ENCODE measurements around the gene EPG5. TPM values are rescaled to one million over a fixed set of nuclear protein-coding genes. Genes with fewer than 3 reads are reported as not detected.
"Not testable (repeated sequence)": the region's sequence is repeated elsewhere in the genome, so short reads cannot be mapped to it uniquely, and the experiment has no call there.

The EPG5 gene
- total RNA-seq, 1 donor from 2014 or later, result 10.9 TPM

DNA sequence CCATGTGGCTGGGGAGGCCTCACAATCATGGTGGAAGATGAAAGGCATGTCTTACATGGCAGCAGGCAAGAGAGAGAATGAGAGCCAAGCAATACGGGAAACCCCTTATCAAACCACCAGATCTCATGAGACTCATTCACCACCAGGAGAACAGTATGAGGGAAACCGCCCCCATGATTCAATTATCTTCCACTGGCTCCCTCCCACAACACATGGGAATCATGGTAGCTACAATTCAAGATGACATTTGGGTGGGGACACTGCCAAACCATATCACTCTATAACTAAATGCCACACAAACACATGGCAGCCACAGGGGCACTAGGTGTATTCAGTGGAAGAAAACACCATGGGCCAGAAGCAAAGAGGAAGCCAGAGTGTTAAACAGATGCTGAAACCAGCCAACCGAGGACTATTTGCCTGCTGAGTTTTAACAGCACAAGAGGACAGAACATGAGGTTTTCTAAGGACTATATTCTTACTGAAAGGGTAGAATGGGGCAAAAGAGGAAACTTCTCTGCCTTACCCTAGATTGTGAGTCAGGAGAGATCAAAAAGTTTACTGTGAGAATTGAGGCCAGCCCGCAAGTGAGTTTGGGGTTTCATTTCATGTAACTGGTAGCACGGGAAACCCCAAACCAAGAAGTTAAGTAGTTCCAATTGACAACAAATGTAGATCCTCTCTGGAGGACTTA lies 92.5 kb downstream of the EPG5 start:
- no peak for DNase-seq (ENCODE audit: low spot score)
- no peak for ATAC-seq

DNA sequence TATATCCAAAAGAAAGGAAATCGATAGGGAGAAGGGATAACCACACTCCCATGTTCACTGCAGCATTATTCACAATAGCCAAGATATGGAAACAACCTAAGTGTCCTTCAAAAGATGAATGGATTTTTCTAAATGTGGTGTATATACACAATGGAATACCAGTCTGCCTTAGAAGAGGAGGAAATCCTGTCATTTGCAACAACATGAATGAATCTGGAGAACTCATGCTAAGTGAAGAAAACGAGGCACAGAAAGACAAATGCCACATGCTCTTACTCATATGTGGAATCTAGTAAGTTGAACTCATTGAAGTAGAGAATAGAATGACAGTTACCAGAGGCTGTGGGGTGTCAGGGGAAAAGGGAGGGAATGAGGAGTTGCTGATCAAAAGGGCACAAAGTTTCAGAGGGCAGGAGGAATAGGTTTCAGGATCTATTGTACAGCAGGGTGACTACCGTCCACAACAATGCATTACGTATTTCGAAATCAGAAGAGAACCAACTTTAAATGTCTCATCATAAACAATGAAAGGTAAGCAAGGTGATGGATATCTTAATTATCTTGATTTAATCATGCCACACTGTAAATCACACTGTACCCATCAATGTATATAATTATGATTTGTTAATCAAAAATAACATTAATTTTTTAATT lies 95.6 kb downstream of the EPG5 start:
- DNase-seq (ENCODE audit: low spot score) (no peak), ATAC-seq (no peak)

- DNase-seq (ENCODE audit: low spot score) (no peak), ATAC-seq (no peak)
These were observed 96.7 kb downstream of the EPG5 start for GRCh38 chr18:45870419-45870818.

DNA sequence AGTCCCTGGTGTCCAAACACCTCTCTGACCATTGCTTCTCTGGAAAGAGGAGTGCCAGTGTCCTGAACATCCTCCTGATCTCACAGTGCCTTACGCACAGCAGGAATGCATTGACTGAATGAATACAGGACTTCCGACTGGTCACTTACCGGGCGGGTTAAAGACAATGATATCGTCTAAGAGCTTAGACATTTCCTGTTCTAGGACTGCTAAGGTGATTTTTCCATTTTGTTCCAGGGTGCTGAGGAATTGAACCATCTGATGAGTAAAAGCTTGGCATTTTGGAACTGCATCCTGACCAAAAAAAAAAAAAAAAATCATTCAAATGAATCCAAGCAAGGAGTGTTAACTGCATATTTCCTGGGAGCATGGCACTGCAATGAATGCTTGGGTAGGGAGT lies 101.7 kb downstream of the EPG5 start:
- no peak for DNase-seq (ENCODE audit: low spot score)
- no peak for ATAC-seq

GRCh38 chr18:45864081-45864480 lies 103.0 kb downstream of the EPG5 start:
- no peak for ATAC-seq
- no peak for DNase-seq (ENCODE audit: low spot score)

GRCh38 chr18:45863469-45863868 lies 103.7 kb downstream of the EPG5 start:
- DNase-seq (ENCODE audit: low spot score), result no peak

DNA sequence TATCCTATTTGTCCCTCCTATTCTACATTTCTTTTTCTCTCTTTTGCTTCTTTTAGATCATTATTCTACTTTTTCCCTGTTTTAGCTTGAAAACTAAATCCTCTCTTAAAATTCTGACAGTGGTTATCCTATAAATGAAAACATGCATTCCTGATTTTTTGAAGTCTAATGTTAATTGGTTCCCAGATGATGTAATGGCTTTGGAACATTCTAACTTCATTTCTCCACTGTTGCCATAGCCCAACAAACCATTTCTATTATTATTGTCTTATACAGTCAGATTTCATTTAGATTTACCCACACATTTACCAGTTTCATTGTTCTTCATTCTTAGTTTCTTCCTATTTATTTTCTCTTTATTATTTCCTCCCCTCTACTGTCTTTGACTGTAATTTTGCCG lies 105.2 kb downstream of the EPG5 start:
- DNase-seq (ENCODE audit: low spot score) (no peak), ATAC-seq (no peak)

More at GRCh38 chr18:45863469-45863868, 103.7 kb downstream of the EPG5 start:
- ATAC-seq, result no peak

DNA sequence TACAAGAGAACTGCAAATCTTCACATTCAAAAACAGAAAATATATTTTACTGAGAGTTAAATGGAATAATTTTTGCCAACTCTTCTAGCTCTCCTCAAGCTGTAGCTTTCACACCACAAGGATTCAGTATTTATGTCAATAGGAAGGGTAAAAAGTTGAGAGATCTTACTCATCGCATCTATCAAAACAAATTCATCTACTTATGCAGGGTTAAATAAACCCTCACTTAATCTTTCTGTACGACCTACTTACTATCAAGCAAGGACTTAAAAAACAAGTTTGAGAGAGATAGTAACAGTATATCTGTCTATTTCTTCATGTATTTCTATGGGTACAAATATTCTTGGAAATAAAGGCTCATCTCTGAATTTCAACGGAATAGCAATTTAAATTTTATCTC lies 106.2 kb downstream of the EPG5 start:
- no peak for ATAC-seq
- no peak for DNase-seq (ENCODE audit: low spot score)

DNA sequence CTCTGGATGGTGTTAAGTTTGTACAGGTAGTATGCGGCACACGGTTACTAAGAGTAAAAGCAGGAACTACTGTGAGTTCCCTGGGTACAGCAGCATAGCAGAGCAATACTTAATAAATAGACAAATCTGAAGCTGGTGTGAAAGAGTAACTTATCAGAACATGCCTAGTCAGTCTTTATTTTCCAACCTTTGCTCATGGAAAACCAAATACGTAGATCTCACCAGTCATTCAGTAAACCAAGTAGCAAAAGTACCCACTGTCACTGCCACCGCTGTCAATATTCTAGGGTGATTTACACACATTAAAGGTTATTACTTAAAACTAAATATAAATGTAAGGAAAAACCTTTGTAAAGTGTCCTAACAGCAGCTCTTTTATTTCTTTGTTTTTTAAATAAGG lies 106.6 kb downstream of the EPG5 start:
- DNase-seq (ENCODE audit: low spot score), result no peak
- ATAC-seq, result peak; percentile 66

DNA sequence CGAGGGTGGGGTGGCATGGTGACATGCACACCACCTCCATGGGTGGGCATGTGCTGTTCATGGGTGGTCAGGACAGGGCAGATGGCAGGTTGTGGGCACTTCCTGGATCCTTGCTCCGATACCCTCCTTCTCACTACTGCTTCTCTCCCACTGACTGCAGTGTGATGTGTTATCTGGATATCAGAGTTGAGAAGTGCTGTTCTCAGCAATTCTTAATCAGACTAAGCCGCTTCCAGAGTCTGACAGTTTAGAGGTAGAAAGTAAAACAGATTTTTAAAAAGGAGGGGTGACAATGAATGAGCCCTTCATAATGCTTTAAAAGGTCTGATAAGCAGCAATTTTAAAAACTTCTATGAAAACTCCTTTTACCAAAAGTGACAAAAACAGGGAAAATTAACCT lies 107.8 kb downstream of the EPG5 start:
- DNase-seq (ENCODE audit: low spot score), result no peak
- ATAC-seq, result peak; percentile 29

DNA sequence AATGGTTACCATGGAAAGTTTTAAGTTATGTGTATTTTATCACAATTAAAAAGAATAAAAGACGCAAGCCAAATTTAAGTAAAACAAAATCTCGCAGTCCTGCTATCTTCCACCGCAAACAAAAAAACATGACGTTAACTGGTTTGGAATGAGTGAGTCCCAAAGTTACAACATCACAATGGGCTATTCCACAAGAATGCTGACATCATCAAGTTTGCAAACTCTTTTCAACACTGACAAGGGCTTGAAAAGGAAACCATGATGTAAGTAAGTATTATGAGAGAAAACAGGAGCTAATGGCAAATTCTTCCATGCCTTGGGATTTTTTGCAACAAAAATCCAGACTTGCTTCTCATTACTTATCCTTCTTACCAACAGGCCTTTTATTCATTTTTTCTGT lies 110.6 kb downstream of the EPG5 start:
- DNase-seq (ENCODE audit: low spot score), result no peak
- peak; percentile 43 for ATAC-seq

DNA sequence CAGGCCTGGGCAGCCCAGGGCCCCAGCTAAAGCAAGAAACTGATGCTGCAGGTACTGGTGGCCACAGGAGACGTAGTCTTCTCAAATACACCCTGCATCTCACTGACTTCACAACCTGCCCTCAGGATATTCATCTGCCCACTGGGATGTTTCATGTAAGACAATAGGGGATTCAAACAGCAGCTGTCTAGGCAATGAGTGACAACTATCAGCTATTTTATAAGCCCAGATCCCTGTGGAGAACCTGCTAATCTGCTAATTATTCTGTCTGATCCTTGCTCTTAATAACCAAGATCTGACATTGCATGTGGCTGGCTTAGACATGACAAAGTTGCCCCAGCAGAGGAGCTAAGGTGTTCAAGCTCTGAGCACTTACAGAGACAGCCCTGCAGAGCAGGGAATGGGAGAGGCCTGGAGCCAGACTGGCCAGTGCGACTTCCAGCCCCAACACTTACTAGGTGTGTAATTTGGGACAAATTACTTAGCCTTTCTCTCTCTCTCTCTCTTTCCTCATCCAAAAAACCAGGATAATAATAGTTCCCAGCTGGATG lies 113.0 kb downstream of the EPG5 start:
- no peak for DNase-seq (ENCODE audit: low spot score)
- ATAC-seq, result no peak

DNA sequence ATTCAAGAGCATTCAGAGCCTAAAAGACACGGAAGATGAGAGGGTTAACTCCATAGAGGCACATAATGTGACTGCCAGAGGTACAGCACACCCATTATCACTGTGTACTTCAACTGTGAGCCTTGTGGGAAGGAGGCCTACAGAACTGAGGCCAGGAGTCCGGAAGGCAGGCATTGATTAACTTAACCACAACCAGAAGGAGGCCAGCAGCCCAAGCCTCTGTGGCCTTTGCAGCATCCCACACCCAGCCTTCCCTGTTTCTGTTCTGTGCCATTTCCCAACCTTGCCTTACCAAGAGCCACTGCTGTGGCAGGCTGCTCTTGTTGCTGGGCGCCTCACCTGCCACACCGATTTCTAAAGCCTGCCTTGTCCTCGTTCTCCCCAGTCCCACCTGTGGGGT lies 114.5 kb downstream of the EPG5 start:
- ATAC-seq, result no peak
- DNase-seq (ENCODE audit: low spot score), result no peak

GRCh38 chr18:45851161-45851925 lies 115.8 kb downstream of the EPG5 start:
- ATAC-seq (peak; percentile 89), DNase-seq (ENCODE audit: low spot score) (no peak)

- DNase-seq (ENCODE audit: low spot score), result no peak
- no peak for ATAC-seq
These were observed 117.1 kb downstream of the EPG5 start for GRCh38 chr18:45850021-45850420.

DNA sequence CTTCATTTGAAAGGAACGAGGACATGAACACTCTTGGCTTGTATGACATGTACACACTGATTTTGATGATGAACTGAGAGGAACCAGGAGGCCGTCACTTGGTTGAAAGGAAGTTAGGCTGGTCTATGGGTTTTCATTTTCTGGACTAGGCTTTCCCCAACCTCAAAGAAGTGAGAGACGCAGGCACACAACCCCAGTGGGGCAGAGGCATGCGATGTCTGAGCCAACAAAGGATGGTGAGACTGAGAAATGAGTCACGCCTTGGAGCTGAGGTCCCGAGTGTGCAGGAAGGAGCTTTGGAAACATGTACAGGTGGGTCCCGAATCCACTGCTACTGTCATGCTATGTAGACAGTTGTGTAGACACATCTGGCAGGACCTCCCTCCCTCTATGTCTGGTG lies 117.6 kb downstream of the EPG5 start:
- DNase-seq (ENCODE audit: low spot score), result no peak
- ATAC-seq, result no peak

GRCh38 chr18:45848643-45849042 lies 118.5 kb downstream of the EPG5 start:
- DNase-seq (ENCODE audit: low spot score); ATAC-seq: not testable (repeated sequence)

DNA sequence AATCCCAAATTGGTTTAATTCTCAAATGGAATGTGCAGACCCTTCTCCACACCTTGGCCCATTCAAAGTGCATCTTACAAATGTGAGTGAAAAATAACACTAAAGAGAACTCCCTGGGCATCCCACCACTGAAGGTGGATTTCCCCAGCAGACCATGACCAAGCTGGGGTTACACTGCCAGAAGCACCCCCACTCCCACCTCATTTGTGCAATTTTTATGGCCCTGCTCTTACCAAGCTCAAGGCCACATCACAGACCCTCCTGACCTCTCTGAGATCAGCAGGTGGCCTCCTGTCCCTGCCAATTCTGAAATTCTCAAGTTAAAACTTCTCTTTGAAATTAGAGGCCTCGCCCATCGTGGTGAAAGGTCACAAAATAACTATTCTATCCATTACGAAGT lies 120.0 kb downstream of the EPG5 start:
- ATAC-seq, result no peak
- no peak for DNase-seq (ENCODE audit: low spot score)

DNA sequence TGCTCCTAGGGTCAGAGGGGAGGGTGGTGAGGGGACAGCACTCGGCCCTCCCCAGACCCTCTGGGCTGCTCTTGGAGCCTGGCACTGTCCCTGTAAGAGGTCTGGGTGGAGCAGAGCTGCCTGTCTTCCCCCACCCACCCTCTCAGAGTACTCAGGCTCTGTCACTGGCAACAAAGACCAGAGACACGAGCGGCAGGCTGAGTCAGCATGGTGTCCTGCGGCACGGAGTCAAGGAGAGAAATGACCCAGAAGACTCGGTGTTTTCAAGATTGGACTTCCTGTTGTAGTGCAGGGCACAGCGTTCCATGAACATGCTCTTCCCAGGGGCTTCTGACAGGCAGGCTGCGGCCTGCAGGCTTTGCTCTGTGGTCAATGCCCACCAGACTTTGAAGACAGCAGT lies 121.7 kb downstream of the EPG5 start:
- DNase-seq (ENCODE audit: low spot score), result no peak
- peak; percentile 38 for ATAC-seq

DNA sequence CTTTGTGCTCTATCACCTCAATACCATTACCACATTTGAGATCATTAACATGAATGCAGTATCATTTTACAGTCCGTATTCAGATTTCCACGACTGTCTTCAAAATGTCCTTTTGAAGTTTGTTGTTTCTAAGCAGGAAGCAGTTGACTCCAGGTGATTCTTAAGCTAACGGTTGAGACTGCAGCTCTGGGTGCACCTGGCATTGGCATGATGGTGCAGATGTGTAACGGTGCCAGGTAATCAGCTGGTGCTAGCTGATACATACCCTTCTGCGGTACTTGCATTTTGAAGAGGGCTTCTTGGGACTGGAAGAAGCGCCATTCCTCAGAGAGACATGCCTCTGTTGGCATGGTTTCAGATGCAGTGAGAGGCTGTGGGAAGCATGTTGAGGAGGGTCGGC lies 122.2 kb downstream of the EPG5 start:
- DNase-seq (ENCODE audit: low spot score), result no peak
- no peak for ATAC-seq

DNA sequence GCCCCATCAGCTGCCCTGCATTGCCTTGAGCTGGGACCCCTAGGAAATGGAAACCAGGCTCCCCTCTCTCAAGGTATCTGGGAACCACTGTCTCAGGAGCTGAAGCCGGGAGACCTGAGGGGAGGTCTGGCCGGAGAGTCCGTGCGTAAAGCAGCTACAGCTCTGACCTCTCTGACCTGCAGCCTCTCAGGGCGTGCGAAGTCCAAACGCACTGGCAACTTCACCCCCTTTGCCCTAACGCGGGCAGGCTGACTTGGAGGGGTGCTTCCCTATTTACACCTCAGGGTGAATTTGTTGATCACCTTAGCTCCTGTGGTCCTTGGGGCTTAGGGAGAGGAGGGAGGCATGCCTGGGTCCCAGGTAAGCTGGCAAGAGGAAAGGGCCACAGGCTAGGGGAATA lies 124.1 kb downstream of the EPG5 start:
- no peak for DNase-seq (ENCODE audit: low spot score)

More for the DNA sequence above, 124.1 kb downstream of the EPG5 start:
- ATAC-seq, result no peak

All from left lobe of liver (tissue), 2 donors.